ENCODE results near the gene SZT2.

The SZT2 gene

GRCh38 chr1:43446881-43447835 lies 57.5 kb downstream of the SZT2 start:
- no peaks in the 10 kb centered on the region for H3K9me3 ChIP-seq (ENCODE audit: insufficient read depth, low read length)
- peaks cover 4% of the 10 kb centered on the region for H3K4me1 ChIP-seq (ENCODE audit: insufficient read depth, insufficient read length)
- no peaks in the 10 kb centered on the region for H3K27me3 ChIP-seq (ENCODE audit: insufficient read depth, insufficient read length)
- H3K36me3 ChIP-seq (ENCODE audit: insufficient read depth, insufficient read length, low read length), result peaks cover 98% of the 10 kb centered on the region
- TF ChIP-seq ZNF274 (IDR thresholded peaks at IDR 0.05; ENCODE audit: low read depth, low read length) (no peak), SUZ12 (IDR thresholded peaks at IDR 0.05; ENCODE audit: extremely low read depth, insufficient read depth, insufficient read length) (no peak), YY1 (IDR thresholded peaks at IDR 0.05; ENCODE audit: insufficient read depth, insufficient read length) (no peak)
- H3K9ac ChIP-seq (ENCODE audit: insufficient read length, low read depth), result no peak overlapping the region
- no peak overlapping the region for H3K4me3 ChIP-seq (ENCODE audit: insufficient read length, low read depth)
- DNase-seq (ENCODE audit: low read depth, low spot score), result no peak

DNA sequence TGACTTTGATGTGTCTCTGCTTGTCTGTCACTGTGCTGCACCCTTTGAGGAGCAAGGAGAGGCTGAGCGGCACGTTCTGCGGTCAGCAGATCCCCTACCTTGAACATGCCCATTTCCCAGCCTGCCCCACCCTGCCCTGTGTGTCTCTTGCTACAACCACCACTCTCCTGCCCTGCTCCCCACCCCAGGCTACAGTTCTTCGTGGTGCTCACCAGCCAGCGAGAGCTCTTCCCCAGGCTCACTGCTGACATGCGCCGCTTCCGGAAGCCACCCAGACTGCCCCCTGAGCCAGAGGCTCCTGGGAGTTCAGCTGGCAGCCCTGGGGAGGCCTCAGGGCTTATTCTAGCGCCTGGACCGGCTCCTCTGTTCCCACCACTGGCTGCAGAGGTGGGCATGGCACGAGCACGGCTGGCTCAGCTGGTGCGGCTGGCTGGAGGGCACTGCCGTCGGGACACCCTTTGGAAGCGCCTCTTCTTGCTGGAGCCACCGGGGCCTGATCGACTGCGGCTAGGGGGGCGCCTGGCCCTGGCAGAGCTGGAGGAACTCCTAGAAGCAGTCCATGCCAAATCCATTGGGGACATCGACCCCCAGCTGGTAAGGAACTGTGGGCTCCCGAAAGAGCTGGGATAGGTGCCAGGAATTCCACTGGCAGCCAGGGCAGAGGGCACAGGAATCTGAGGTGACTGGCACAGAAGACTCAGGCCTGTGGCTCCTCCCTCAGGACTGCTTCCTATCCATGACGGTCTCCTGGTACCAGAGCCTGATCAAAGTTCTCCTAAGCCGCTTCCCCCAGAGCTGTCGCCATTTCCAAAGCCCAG lies 58.4 kb downstream of the SZT2 start:
- DNase-seq (ENCODE audit: low read depth, low spot score), result no peak
- Histone ChIP-seq H3K36me3 (ENCODE audit: insufficient read depth, insufficient read length, low read length) (peaks cover 97% of the 10 kb centered on the region), H3K4me1 (ENCODE audit: insufficient read depth, insufficient read length) (peaks cover 10% of the 10 kb centered on the region), H3K4me3 (ENCODE audit: insufficient read length, low read depth) (no peak overlapping the region), H3K9ac (ENCODE audit: insufficient read length, low read depth) (no peak overlapping the region), H3K9me3 (ENCODE audit: insufficient read depth, low read length) (no peaks in the 10 kb centered on the region), H3K27me3 (ENCODE audit: insufficient read depth, insufficient read length) (no peaks in the 10 kb centered on the region)
- TF ChIP-seq YY1 (IDR thresholded peaks at IDR 0.05; ENCODE audit: insufficient read depth, insufficient read length) (no peak), ZNF274 (IDR thresholded peaks at IDR 0.05; ENCODE audit: low read depth, low read length) (no peak), SUZ12 (IDR thresholded peaks at IDR 0.05; ENCODE audit: extremely low read depth, insufficient read depth, insufficient read length) (no peak)

- no peak overlapping the region for H3K9ac ChIP-seq (ENCODE audit: insufficient read length, low read depth)
Observed at GRCh38 chr1:43448955-43449707, 59.4 kb downstream of the SZT2 start.

GRCh38 chr1:43449708-43450069 lies 60.0 kb downstream of the SZT2 start:
- Histone ChIP-seq H3K27me3 (ENCODE audit: insufficient read depth, insufficient read length) (no peaks in the 10 kb centered on the region), H3K9ac (ENCODE audit: insufficient read length, low read depth) (no peak overlapping the region), H3K4me1 (ENCODE audit: insufficient read depth, insufficient read length) (peaks cover 7% of the 10 kb centered on the region), H3K9me3 (ENCODE audit: insufficient read depth, low read length) (no peaks in the 10 kb centered on the region), H3K36me3 (ENCODE audit: insufficient read depth, insufficient read length, low read length) (peaks cover 81% of the 10 kb centered on the region), H3K4me3 (ENCODE audit: insufficient read length, low read depth) (no peak overlapping the region)
- DNase-seq (ENCODE audit: low read depth, low spot score), result no peak
- TF ChIP-seq SUZ12 (IDR thresholded peaks at IDR 0.05; ENCODE audit: extremely low read depth, insufficient read depth, insufficient read length) (no peak), ZNF274 (IDR thresholded peaks at IDR 0.05; ENCODE audit: low read depth, low read length) (no peak), YY1 (IDR thresholded peaks at IDR 0.05; ENCODE audit: insufficient read depth, insufficient read length) (no peak)

More at GRCh38 chr1:43448955-43449707, 59.4 kb downstream of the SZT2 start:
- Histone ChIP-seq H3K27me3 (ENCODE audit: insufficient read depth, insufficient read length) (no peaks in the 10 kb centered on the region), H3K36me3 (ENCODE audit: insufficient read depth, insufficient read length, low read length) (peaks cover 87% of the 10 kb centered on the region), H3K9me3 (ENCODE audit: insufficient read depth, low read length) (no peaks in the 10 kb centered on the region), H3K4me1 (ENCODE audit: insufficient read depth, insufficient read length) (peaks cover 10% of the 10 kb centered on the region), H3K4me3 (ENCODE audit: insufficient read length, low read depth) (no peak overlapping the region)
- no peak for DNase-seq (ENCODE audit: low read depth, low spot score)
- TF ChIP-seq YY1 (IDR thresholded peaks at IDR 0.05; ENCODE audit: insufficient read depth, insufficient read length), result no peak
- TF ChIP-seq SUZ12 (IDR thresholded peaks at IDR 0.05; ENCODE audit: extremely low read depth, insufficient read depth, insufficient read length), result no peak
- no peak for TF ChIP-seq ZNF274 (IDR thresholded peaks at IDR 0.05; ENCODE audit: low read depth, low read length)

GRCh38 chr1:43450251-43450941 lies 60.7 kb downstream of the SZT2 start:
- no peak for TF ChIP-seq SUZ12 (IDR thresholded peaks at IDR 0.05; ENCODE audit: extremely low read depth, insufficient read depth, insufficient read length)
- no peak for TF ChIP-seq YY1 (IDR thresholded peaks at IDR 0.05; ENCODE audit: insufficient read depth, insufficient read length)
- no peak for TF ChIP-seq ZNF274 (IDR thresholded peaks at IDR 0.05; ENCODE audit: low read depth, low read length)
- Histone ChIP-seq H3K9ac (ENCODE audit: insufficient read length, low read depth) (no peak overlapping the region), H3K27me3 (ENCODE audit: insufficient read depth, insufficient read length) (no peaks in the 10 kb centered on the region), H3K4me3 (ENCODE audit: insufficient read length, low read depth) (no peak overlapping the region), H3K4me1 (ENCODE audit: insufficient read depth, insufficient read length) (peaks cover 7% of the 10 kb centered on the region), H3K36me3 (ENCODE audit: insufficient read depth, insufficient read length, low read length) (peaks cover 76% of the 10 kb centered on the region), H3K9me3 (ENCODE audit: insufficient read depth, low read length) (no peaks in the 10 kb centered on the region)
- no peak for DNase-seq (ENCODE audit: low read depth, low spot score)

DNA sequence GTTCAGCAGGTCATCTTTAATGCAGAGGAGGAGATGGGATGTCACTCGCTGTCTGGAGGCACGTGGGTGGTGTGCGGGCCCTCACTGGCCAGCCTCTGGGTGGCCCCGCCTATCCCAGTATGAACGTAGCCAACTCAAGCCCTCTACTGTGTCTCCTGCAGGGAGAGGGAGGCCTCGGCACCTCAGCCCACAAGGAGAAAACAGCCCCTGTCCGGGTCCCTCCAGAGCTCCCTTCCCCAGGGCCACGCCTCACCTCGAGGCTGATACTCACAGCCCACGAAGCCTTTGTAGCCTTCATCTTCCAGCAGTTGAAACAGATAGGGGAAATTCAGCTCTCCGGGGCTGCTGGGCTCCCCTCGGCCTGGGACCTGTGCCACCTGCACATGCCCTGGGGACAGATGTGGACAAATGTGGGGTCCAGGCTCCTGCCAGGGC lies 61.5 kb downstream of the SZT2 start:
- no peaks in the 10 kb centered on the region for H3K9me3 ChIP-seq (ENCODE audit: insufficient read depth, low read length)
- peaks cover 68% of the 10 kb centered on the region for H3K36me3 ChIP-seq (ENCODE audit: insufficient read depth, insufficient read length, low read length)
- H3K4me1 ChIP-seq (ENCODE audit: insufficient read depth, insufficient read length), result peaks cover 7% of the 10 kb centered on the region
- no peak overlapping the region for H3K9ac ChIP-seq (ENCODE audit: insufficient read length, low read depth)
- no peak overlapping the region for H3K4me3 ChIP-seq (ENCODE audit: insufficient read length, low read depth)
- no peak for DNase-seq (ENCODE audit: low read depth, low spot score)
- TF ChIP-seq YY1 (IDR thresholded peaks at IDR 0.05; ENCODE audit: insufficient read depth, insufficient read length) (no peak), SUZ12 (IDR thresholded peaks at IDR 0.05; ENCODE audit: extremely low read depth, insufficient read depth, insufficient read length) (no peak), ZNF274 (IDR thresholded peaks at IDR 0.05; ENCODE audit: low read depth, low read length) (no peak)
- H3K27me3 ChIP-seq (ENCODE audit: insufficient read depth, insufficient read length), result no peaks in the 10 kb centered on the region
